Measurements from ENCODE around the gene LRRC41. TPM values are rescaled to one million over a fixed set of nuclear protein-coding genes. Genes with fewer than 3 reads are reported as not detected.

LRRC41 gene
- total RNA-seq, 6 donors from 2014 or later: 49.7 to 97.4 (median 52.8) TPM

GRCh38 chr1:46281021-46281420 lies 22.4 kb downstream of the LRRC41 start:
- TF ChIP-seq CTCF (IDR thresholded peaks at IDR 0.05) (no peak), EP300 (IDR thresholded peaks at IDR 0.05) (no peak), POLR2AphosphoS5 (IDR thresholded peaks at IDR 0.05) (no peak), POLR2A (IDR thresholded peaks at IDR 0.05) (no peak)
- ATAC-seq (ENCODE audit: low FRiP score in 2 of 2): no peak
- Histone ChIP-seq H3K36me3 (peaks cover 24 to 81% (median 56%) of the 10 kb centered on the region in 4 donors), H3K27me3 (no peaks in the 10 kb centered on the region), H3K4me1 (no peaks in the 10 kb centered on the region), H3K9me3 (no peaks in the 10 kb centered on the region), H3K27ac (no peak overlapping the region), H3K4me3 (no peak overlapping the region)
- 92 to 96% methylated on average over 10 to 14 of the region's 14 CpGs for WGBS, 2 donors
- peak in 1 of 2 donors; percentile 43 for DNase-seq

- 91 to 100% methylated on average over 3 of the region's 3 CpGs for WGBS, 2 donors
- H3K4me3 ChIP-seq: no peak overlapping the region
- DNase-seq (no peak), ATAC-seq (ENCODE audit: low FRiP score in 2 of 2) (no peak)
- no peaks in the 10 kb centered on the region for H3K27me3 ChIP-seq
- H3K4me1 ChIP-seq: no peaks in the 10 kb centered on the region
- no peak overlapping the region for H3K27ac ChIP-seq
- H3K9me3 ChIP-seq: no peaks in the 10 kb centered on the region
- TF ChIP-seq CTCF (IDR thresholded peaks at IDR 0.05) (no peak), POLR2A (IDR thresholded peaks at IDR 0.05) (no peak), EP300 (IDR thresholded peaks at IDR 0.05) (no peak), POLR2AphosphoS5 (IDR thresholded peaks at IDR 0.05) (no peak)
- H3K36me3 ChIP-seq: peaks cover 15 to 72% (median 47%) of the 10 kb centered on the region in 4 donors
These were observed 23.3 kb downstream of the LRRC41 start for GRCh38 chr1:46280092-46280491.

- Histone ChIP-seq H3K36me3 (peaks cover 13 to 59% (median 36%) of the 10 kb centered on the region in 4 donors), H3K27me3 (no peaks in the 10 kb centered on the region), H3K4me3 (no peak overlapping the region), H3K9me3 (no peaks in the 10 kb centered on the region), H3K27ac (no peak overlapping the region), H3K4me1 (no peaks in the 10 kb centered on the region)
- ATAC-seq (ENCODE audit: low FRiP score in 2 of 2) (no peak), DNase-seq (peak in 1 of 2 donors; percentile 66)
- 93 to 95% methylated on average over 12 of the region's 12 CpGs for WGBS, 2 donors
- TF ChIP-seq POLR2AphosphoS5 (IDR thresholded peaks at IDR 0.05): no peak
- no peak for TF ChIP-seq POLR2A (IDR thresholded peaks at IDR 0.05)
- no peak for TF ChIP-seq CTCF (IDR thresholded peaks at IDR 0.05)
- no peak for TF ChIP-seq EP300 (IDR thresholded peaks at IDR 0.05)
These were observed 24.6 kb downstream of the LRRC41 start for GRCh38 chr1:46278807-46279206.

GRCh38 chr1:46277658-46278373 lies 25.6 kb downstream of the LRRC41 start:
- Histone ChIP-seq H3K9me3 (no peaks in the 10 kb centered on the region), H3K4me3 (no peak overlapping the region), H3K27me3 (no peaks in the 10 kb centered on the region), H3K4me1 (no peaks in the 10 kb centered on the region), H3K36me3 (peaks cover 13 to 51% (median 36%) of the 10 kb centered on the region in 4 donors), H3K27ac (no peak overlapping the region)
- no peak for DNase-seq
- 89 to 91% methylated on average over 10 to 14 of the region's 14 CpGs for WGBS, 2 donors
- TF ChIP-seq CTCF (IDR thresholded peaks at IDR 0.05) (no peak), POLR2AphosphoS5 (IDR thresholded peaks at IDR 0.05) (no peak)
- ATAC-seq (ENCODE audit: low FRiP score in 2 of 2): no peak

- Histone ChIP-seq H3K4me1 (no peaks in the 10 kb centered on the region), H3K27ac (no peak overlapping the region), H3K4me3 (no peak overlapping the region), H3K9me3 (no peaks in the 10 kb centered on the region), H3K27me3 (no peaks in the 10 kb centered on the region), H3K36me3 (peaks cover 2 to 24% (median 20%) of the 10 kb centered on the region in 4 donors)
- WGBS, 2 donors: 96 to 97% methylated on average over 6 of the region's 6 CpGs
- no peak for DNase-seq
- no peak for TF ChIP-seq CTCF (IDR thresholded peaks at IDR 0.05)
- TF ChIP-seq POLR2AphosphoS5 (IDR thresholded peaks at IDR 0.05): no peak
- TF ChIP-seq EP300 (IDR thresholded peaks at IDR 0.05): no peak
- no peak for TF ChIP-seq POLR2A (IDR thresholded peaks at IDR 0.05)
- no peak for ATAC-seq (ENCODE audit: low FRiP score in 2 of 2)
These were observed 28.4 kb downstream of the LRRC41 start for GRCh38 chr1:46275030-46275337.
